HG02623 (cell line): ENCODE data around the gene ALDH1A3.

ENCODE experiments used
- ATAC-seq: cut with Tn5 transposase; IDR thresholded peaks from one replicate; pipeline ENCODE4 v1.9.1; 2021; ENCODE audit warnings: moderate library complexity; ENCODE audit not compliant: unreplicated experiment

Gene ALDH1A3

GRCh38 chr15:100880897-100881242 is 1.2 kb downstream of the ALDH1A3 start:
- ATAC-seq: no peak

- ATAC-seq: no peak
These were observed 2.1 kb downstream of the ALDH1A3 start for GRCh38 chr15:100881573-100882336.

- ATAC-seq: no peak
These were observed 5.5 kb downstream of the ALDH1A3 start for GRCh38 chr15:100885116-100885515.

GRCh38 chr15:100885811-100886210 is 6.2 kb downstream of the ALDH1A3 start:
- ATAC-seq: no peak

GRCh38 chr15:100887211-100887913 is 7.7 kb downstream of the ALDH1A3 start:
- no peak for ATAC-seq

- no peak for ATAC-seq
These were observed 9.9 kb downstream of the ALDH1A3 start for GRCh38 chr15:100889385-100890050.

GRCh38 chr15:100890051-100890720 is 10.6 kb downstream of the ALDH1A3 start:
- ATAC-seq: no peak

- ATAC-seq: no peak
These were observed 11.2 kb downstream of the ALDH1A3 start for GRCh38 chr15:100890850-100891249.

- no peak for ATAC-seq
These were observed 11.8 kb downstream of the ALDH1A3 start for GRCh38 chr15:100891307-100892012.

- no peak for ATAC-seq
These were observed 12.4 kb downstream of the ALDH1A3 start for GRCh38 chr15:100892013-100892355.

- ATAC-seq: no peak
These were observed 13.8 kb downstream of the ALDH1A3 start for GRCh38 chr15:100893261-100893963.

- ATAC-seq: no peak
These were observed 14.3 kb downstream of the ALDH1A3 start for GRCh38 chr15:100893964-100894295.

GRCh38 chr15:100895721-100896120 is 16.1 kb downstream of the ALDH1A3 start:
- ATAC-seq: no peak

- no peak for ATAC-seq
These were observed 17.9 kb downstream of the ALDH1A3 start for GRCh38 chr15:100897221-100898151.

- ATAC-seq: no peak
These were observed 18.5 kb downstream of the ALDH1A3 start for GRCh38 chr15:100898152-100898490.

- ATAC-seq: no peak
These were observed 19.2 kb downstream of the ALDH1A3 start for GRCh38 chr15:100898661-100899462.

- ATAC-seq: no peak
These were observed 20.0 kb downstream of the ALDH1A3 start for GRCh38 chr15:100899601-100900000.

- no peak for ATAC-seq
These were observed 20.6 kb downstream of the ALDH1A3 start for GRCh38 chr15:100900136-100900794.
